K562 (cell line): ENCODE measurements around the gene TLCD4. TPM values are rescaled to one million over a fixed set of nuclear protein-coding genes. Genes with fewer than 3 reads are reported as not detected.

Experiments
- ETV1 ChIP-seq: fragments of 450-650 bp; conservative IDR thresholded peaks from 2 replicates; pipeline ENCODE4 v1.6.1; 2016; ENCODE audit warnings: missing genetic modification characterization, control low read depth, low read depth, missing compliant biosample characterization
- ETV5 ChIP-seq: sonication (generic); formaldehyde crosslinking; IDR thresholded peaks from 2 replicates; pipeline ENCODE4 v1.4.0; 2020; ENCODE audit warnings: low read depth, mild to moderate bottlenecking, missing genetic modification reagents
- GABPB1 ChIP-seq: sonication (generic); formaldehyde crosslinking; IDR thresholded peaks from 2 replicates; pipeline ENCODE4 v1.8.0; 2022; ENCODE audit warnings: mild to moderate bottlenecking, missing genetic modification reagents
- GTF2A2 ChIP-seq: IDR thresholded peaks from 2 replicates; pipeline ENCODE4 v1.6.1; 2016; ENCODE audit warnings: mild to moderate bottlenecking, missing genetic modification characterization, missing compliant biosample characterization
- HEY1 ChIP-seq: fragments of 250-450 bp; sonication (Bioruptor Pico); IDR thresholded peaks from 2 replicates; pipeline ENCODE4 v1.5.0; 2020; ENCODE audit warnings: mild to moderate bottlenecking, moderate library complexity, borderline replicate concordance
- KAT7 ChIP-seq: sonication (generic); formaldehyde crosslinking; IDR thresholded peaks from 2 replicates; pipeline ENCODE4 v1.8.0; 2022; ENCODE audit warnings: missing genetic modification reagents, mild to moderate bottlenecking, borderline replicate concordance
- KLF16 ChIP-seq: IDR thresholded peaks from 2 replicates; pipeline ENCODE4 v1.6.1; 2016; ENCODE audit warnings: antibody characterized with exemption
- MCM2 ChIP-seq: fragments of 450-650 bp; IDR thresholded peaks from 2 replicates; pipeline ENCODE4 v1.6.1; 2017; ENCODE audit warnings: low read depth, mild to moderate bottlenecking
- MYC ChIP-seq, 2 experiments: fragments of 250-450 bp in 1 of 2; sonication (Bioruptor Pico) in 1 of 2; IDR thresholded peaks; 2 replicates each; pipeline versions ENCODE4 v1.5.1 to v1.6.1; 2012 to 2021; ENCODE audit warnings: low read depth in 2 of 2, borderline replicate concordance in 1 of 2, improper control_type of control experiment in 1 of 2, low read length in 1 of 2, mild to moderate bottlenecking in 1 of 2, moderate library complexity in 1 of 2
- RNF2 ChIP-seq: sonication (generic); IDR thresholded peaks from 2 replicates; pipeline ENCODE4 v1.6.1; 2016
- SAFB ChIP-seq: fragments of 200-400 bp; formaldehyde crosslinking; IDR thresholded peaks from 2 replicates; pipeline ENCODE4 v1.6.1; 2017; ENCODE audit warnings: low read depth, low read length, borderline replicate concordance
- SAP30 ChIP-seq: fragments of 200-600 bp; sonication (generic); IDR thresholded peaks from 2 replicates; pipeline ENCODE4 v1.6.1; 2012; ENCODE audit warnings: borderline replicate concordance, low read depth, mild to moderate bottlenecking, moderate library complexity, low read length, control low read depth, inconsistent platforms; ENCODE audit not compliant: insufficient read depth, poor library complexity, severe bottlenecking
- TCF7L2 ChIP-seq: fragments of 150-350 bp; IDR thresholded peaks from 2 replicates; pipeline ENCODE4 v1.6.1; 2016; ENCODE audit warnings: low read depth, mild to moderate bottlenecking, low read length, moderate library complexity
- TOE1 ChIP-seq, 2 experiments: fragments of 450-650 bp in 1 of 2; sonication (generic) in 1 of 2; formaldehyde crosslinking in 1 of 2; IDR thresholded peaks; 2 replicates each; pipeline versions ENCODE4 v1.7.1 to v1.8.0; 2016 to 2022; ENCODE audit warnings: borderline replicate concordance in 2 of 2, mild to moderate bottlenecking in 2 of 2, antibody characterized with exemption in 1 of 2, inconsistent platforms in 1 of 2, low read depth in 1 of 2, missing genetic modification reagents in 1 of 2, moderate library complexity in 1 of 2
- ZEB2 ChIP-seq: fragments of 450-650 bp; IDR thresholded peaks from 2 replicates; pipeline ENCODE4 v1.6.1; 2016
- ZNF121 ChIP-seq: sonication (generic); formaldehyde crosslinking; conservative IDR thresholded peaks from 2 replicates; pipeline ENCODE4 v1.8.0; 2022; ENCODE audit warnings: missing genetic modification reagents
- ZNF146 ChIP-seq: IDR thresholded peaks from one replicate; pipeline ENCODE4 v1.6.1; 2018; ENCODE audit warnings: missing compliant biosample characterization; ENCODE audit not compliant: unreplicated experiment
- ZNF407 ChIP-seq: fragments of 450-650 bp; IDR thresholded peaks from 2 replicates; pipeline ENCODE4 v1.6.1; 2016; ENCODE audit warnings: low read depth
- ZNF444 ChIP-seq: fragments of 250-450 bp; sonication (Bioruptor Pico); IDR thresholded peaks from 2 replicates; pipeline ENCODE4 v1.4.0; 2020; ENCODE audit warnings: mild to moderate bottlenecking, moderate library complexity
- polyA plus RNA-seq, 8 experiments: library from polyadenylated mRNA; depleted of rRNA in 4 of 8; stranded (reverse) in 5 of 8; unstranded in 3 of 8; fragments of >200 nt; fragmentation: Nextera tagmentation in 2 of 8; fragmentation: Illumina TruSeq in 1 of 8; extraction: Ambion mirVana in 2 of 8; extraction: Trizol in 1 of 8; gene quantifications; 2 replicates each; pipeline versions ENCODE4 v1.2.1 to v1.2.3, GENCODE V29; 2011 to 2014; ENCODE audit warnings: inconsistent platforms in 1 of 8, missing spikeins in 1 of 8
- total RNA-seq, 7 experiments: library from RNA; depleted of rRNA in 6 of 7; stranded (reverse); fragments of >200 nt in 6 of 7; fragmentation: Illumina TruSeq in 2 of 7; extraction: Trizol in 2 of 7; gene quantifications; 2 replicates each; pipeline versions ENCODE4 v1.2.1 to v1.2.3, GENCODE V29; 2011 to 2021; ENCODE audit warnings: low replicate concordance in 1 of 7
- TF ChIP-seq, protein P1 (sequence below): IDR thresholded peaks from 2 replicates; pipeline ENCODE4 v1.6.1; 2016; ENCODE audit warnings: missing genetic modification characterization, missing compliant biosample characterization

The TLCD4 gene
- total and polyA plus RNA-seq, 9 of the 15 experiments (the other 6 are each of a cell fraction or from before 2014, with no cell fraction given) = 3.5 to 19.8 (median 7.6) TPM

DNA sequence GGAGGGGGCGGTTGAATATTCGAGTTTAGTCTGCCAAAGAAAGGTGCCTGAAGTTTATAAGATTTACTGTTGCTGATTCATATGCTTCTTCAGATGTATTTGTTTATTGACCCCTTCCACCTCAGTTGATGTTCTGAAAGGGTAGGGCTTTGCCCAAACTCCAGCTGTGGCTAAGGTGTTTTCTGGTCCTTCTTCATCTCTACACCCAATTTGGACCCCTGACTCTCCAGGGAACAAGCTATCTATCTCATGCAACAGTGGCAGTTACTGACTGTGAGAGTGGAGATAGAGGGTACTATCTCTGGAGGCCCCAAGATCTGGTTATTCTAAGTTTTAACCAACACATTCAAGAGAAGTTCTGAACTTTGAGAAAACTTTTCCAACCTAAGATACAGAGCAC lies 31.8 kb upstream of the TLCD4 start (continued):
- TF ChIP-seq ZNF407 = no peak
- TF ChIP-seq ZEB2 = peak; percentile 21; the same call in 1 of the 2 replicates
- no peak for TF ChIP-seq GABPB1 (CRISPR knock-in tag)
- TF ChIP-seq HEY1 (CRISPR knock-in tag) = no peak
- no peak for TF ChIP-seq TCF7L2
- TF ChIP-seq TOE1 (IDR thresholded peaks at IDR 0.05; ENCODE audit: borderline replicate concordance) = peak; percentile 24; the same call in 1 of the 2 replicates
- no peak for TF ChIP-seq TOE1 (CRISPR knock-in tag; IDR thresholded peaks at IDR 0.05; ENCODE audit: borderline replicate concordance, low read depth)
- TF ChIP-seq ETV1 (tag) = no peak
- TF ChIP-seq GTF2A2 (tag) = no peak
- no peak for TF ChIP-seq ZNF444
- TF ChIP-seq ZNF121 (CRISPR knock-in tag) = no peak
- TF ChIP-seq KLF16 = 0 out of 2 replicates have a peak, but pooled peaks have one; percentile 53
- TF ChIP-seq ETV5 (CRISPR knock-in tag) = no peak
- TF ChIP-seq MCM2 = no peak
- TF ChIP-seq SAFB = no peak
- TF ChIP-seq RNF2 = peak; percentile 80; the same call in 1 of the 2 replicates
- TF ChIP-seq KAT7 (CRISPR knock-in tag) = no peak
- no peak for TF ChIP-seq MYC (IDR thresholded peaks at IDR 0.05; ENCODE audit: low read depth, low read length)
- TF ChIP-seq MYC (CRISPR knock-in tag; IDR thresholded peaks at IDR 0.05; ENCODE audit: borderline replicate concordance, low read depth) = no peak
- TF ChIP-seq ZNF146 = no peak
- no peak for TF ChIP-seq SAP30
- TF ChIP-seq, protein P1, sequence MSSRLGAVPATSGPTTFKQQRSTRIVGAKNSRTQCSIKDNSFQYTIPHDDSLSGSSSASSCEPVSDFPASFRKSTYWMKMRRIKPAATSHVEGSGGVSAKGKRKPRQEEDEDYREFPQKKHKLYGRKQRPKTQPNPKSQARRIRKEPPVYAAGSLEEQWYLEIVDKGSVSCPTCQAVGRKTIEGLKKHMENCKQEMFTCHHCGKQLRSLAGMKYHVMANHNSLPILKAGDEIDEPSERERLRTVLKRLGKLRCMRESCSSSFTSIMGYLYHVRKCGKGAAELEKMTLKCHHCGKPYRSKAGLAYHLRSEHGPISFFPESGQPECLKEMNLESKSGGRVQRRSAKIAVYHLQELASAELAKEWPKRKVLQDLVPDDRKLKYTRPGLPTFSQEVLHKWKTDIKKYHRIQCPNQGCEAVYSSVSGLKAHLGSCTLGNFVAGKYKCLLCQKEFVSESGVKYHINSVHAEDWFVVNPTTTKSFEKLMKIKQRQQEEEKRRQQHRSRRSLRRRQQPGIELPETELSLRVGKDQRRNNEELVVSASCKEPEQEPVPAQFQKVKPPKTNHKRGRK (tag) = no peak
